Measurements from ENCODE around the gene KLHL29.

Gene KLHL29

GRCh38 chr2:23705771-23706612 is 321.0 kb downstream of the KLHL29 start:
- Mint-ChIP-seq H3K4me1 (no peaks in the 10 kb centered on the region), H3K36me3 (peaks cover 35 to 60% of the 10 kb centered on the region in 2 donors), H3K27me3 (no peaks in the 10 kb centered on the region), H3K9me3 (no peaks in the 10 kb centered on the region), H3K4me3 (no peak overlapping the region), H3K27ac (peak overlapping the region; percentile 37)
- DNase-seq (no peak), ATAC-seq (replicated peaks) (no peak)

GRCh38 chr2:23706613-23707078 is 321.7 kb downstream of the KLHL29 start:
- DNase-seq = no peak
- Mint-ChIP-seq H3K36me3 (peaks cover 33 to 57% of the 10 kb centered on the region in 2 donors), H3K27me3 (no peaks in the 10 kb centered on the region), H3K4me3 (no peak overlapping the region), H3K27ac (no peak overlapping the region), H3K4me1 (no peaks in the 10 kb centered on the region), H3K9me3 (no peaks in the 10 kb centered on the region)
- ATAC-seq (replicated peaks) = no peak

GRCh38 chr2:23707096-23707495 is 322.1 kb downstream of the KLHL29 start:
- Mint-ChIP-seq H3K9me3 (no peaks in the 10 kb centered on the region), H3K36me3 (peaks cover 32 to 60% of the 10 kb centered on the region in 2 donors), H3K4me1 (no peaks in the 10 kb centered on the region), H3K27ac (no peak overlapping the region), H3K4me3 (no peak overlapping the region), H3K27me3 (no peaks in the 10 kb centered on the region)
- DNase-seq (no peak), ATAC-seq (replicated peaks) (no peak)

GRCh38 chr2:23708771-23709170 is 323.8 kb downstream of the KLHL29 start:
- H3K4me1 Mint-ChIP-seq = no peaks in the 10 kb centered on the region
- H3K9me3 Mint-ChIP-seq = no peaks in the 10 kb centered on the region
- H3K27ac Mint-ChIP-seq = no peak overlapping the region
- peaks cover 34 to 57% of the 10 kb centered on the region in 2 donors for H3K36me3 Mint-ChIP-seq
- no peaks in the 10 kb centered on the region for H3K27me3 Mint-ChIP-seq
- no peak overlapping the region for H3K4me3 Mint-ChIP-seq
- ATAC-seq (replicated peaks) (no peak), DNase-seq (no peak)

GRCh38 chr2:23709311-23709710 is 324.3 kb downstream of the KLHL29 start:
- no peaks in the 10 kb centered on the region for H3K9me3 Mint-ChIP-seq
- DNase-seq = no peak
- H3K4me1 Mint-ChIP-seq = no peaks in the 10 kb centered on the region
- no peaks in the 10 kb centered on the region for H3K27me3 Mint-ChIP-seq
- H3K4me3 Mint-ChIP-seq = no peak overlapping the region
- no peak overlapping the region for H3K27ac Mint-ChIP-seq
- no peak for ATAC-seq (replicated peaks)
- peaks cover 34 to 57% of the 10 kb centered on the region in 2 donors for H3K36me3 Mint-ChIP-seq

GRCh38 chr2:23711979-23712755 is 327.2 kb downstream of the KLHL29 start:
- no peak for ATAC-seq (replicated peaks)
- no peaks in the 10 kb centered on the region for H3K27me3 Mint-ChIP-seq
- H3K9me3 Mint-ChIP-seq = no peaks in the 10 kb centered on the region
- no peak for DNase-seq
- no peak overlapping the region for H3K4me3 Mint-ChIP-seq
- no peak overlapping the region for H3K27ac Mint-ChIP-seq
- peaks cover 0 to 10% of the 10 kb centered on the region in 2 donors for H3K4me1 Mint-ChIP-seq
- peaks cover 28 to 46% of the 10 kb centered on the region in 2 donors for H3K36me3 Mint-ChIP-seq

- H3K27me3 Mint-ChIP-seq = no peaks in the 10 kb centered on the region
- H3K9me3 Mint-ChIP-seq = no peaks in the 10 kb centered on the region
- H3K4me1 Mint-ChIP-seq = peaks cover 0 to 16% of the 10 kb centered on the region in 2 donors
- peaks cover 28 to 46% of the 10 kb centered on the region in 2 donors for H3K36me3 Mint-ChIP-seq
- H3K27ac Mint-ChIP-seq = no peak overlapping the region
- ATAC-seq (replicated peaks) (no peak), DNase-seq (no peak)
- no peak overlapping the region for H3K4me3 Mint-ChIP-seq
Measured at GRCh38 chr2:23712756-23713151, 327.8 kb downstream of the KLHL29 start.

GRCh38 chr2:23713351-23713750 is 328.4 kb downstream of the KLHL29 start:
- no peaks in the 10 kb centered on the region for H3K9me3 Mint-ChIP-seq
- H3K27ac Mint-ChIP-seq = no peak overlapping the region
- DNase-seq (no peak), ATAC-seq (replicated peaks) (no peak)
- peaks cover 28 to 49% of the 10 kb centered on the region in 2 donors for H3K36me3 Mint-ChIP-seq
- no peaks in the 10 kb centered on the region for H3K27me3 Mint-ChIP-seq
- H3K4me1 Mint-ChIP-seq = peaks cover 0 to 17% of the 10 kb centered on the region in 2 donors
- no peak overlapping the region for H3K4me3 Mint-ChIP-seq

GRCh38 chr2:23718931-23719700 is 334.1 kb downstream of the KLHL29 start:
- Mint-ChIP-seq H3K27ac (no peak overlapping the region), H3K4me3 (no peak overlapping the region), H3K9me3 (peaks cover 12 to 18% of the 10 kb centered on the region in 2 donors), H3K36me3 (peaks cover 59 to 74% of the 10 kb centered on the region in 2 donors), H3K4me1 (peaks cover 10 to 29% of the 10 kb centered on the region in 2 donors), H3K27me3 (no peaks in the 10 kb centered on the region)
- no peak for DNase-seq
- peak in 1 of 2 donors; percentile 27 for ATAC-seq (replicated peaks)

- H3K4me1 Mint-ChIP-seq = peaks cover 10 to 29% of the 10 kb centered on the region in 2 donors
- peaks cover 62 to 78% of the 10 kb centered on the region in 2 donors for H3K36me3 Mint-ChIP-seq
- peak in 1 of 2 donors; percentile 55 for ATAC-seq (replicated peaks)
- no peak for DNase-seq
- H3K27ac Mint-ChIP-seq = no peak overlapping the region
- no peak overlapping the region for H3K4me3 Mint-ChIP-seq
- no peaks in the 10 kb centered on the region for H3K27me3 Mint-ChIP-seq
- peaks cover 12 to 18% of the 10 kb centered on the region in 2 donors for H3K9me3 Mint-ChIP-seq
Measured at GRCh38 chr2:23719716-23720115, 334.7 kb downstream of the KLHL29 start.

GRCh38 chr2:23720705-23721453 is 335.9 kb downstream of the KLHL29 start:
- ATAC-seq (replicated peaks) (no peak), DNase-seq (no peak)
- Mint-ChIP-seq H3K4me3 (no peak overlapping the region), H3K36me3 (peaks cover 71 to 89% of the 10 kb centered on the region in 2 donors), H3K4me1 (peaks cover 10 to 29% of the 10 kb centered on the region in 2 donors), H3K27ac (peak overlapping the region; percentile 48), H3K27me3 (no peaks in the 10 kb centered on the region), H3K9me3 (peaks cover 12 to 18% of the 10 kb centered on the region in 2 donors)

- H3K4me3 Mint-ChIP-seq = no peak overlapping the region
- H3K27ac Mint-ChIP-seq = no peak overlapping the region
- H3K27me3 Mint-ChIP-seq = no peaks in the 10 kb centered on the region
- ATAC-seq (replicated peaks) (no peak), DNase-seq (no peak)
- peaks cover 72 to 90% of the 10 kb centered on the region in 2 donors for H3K36me3 Mint-ChIP-seq
- peaks cover 12 to 18% of the 10 kb centered on the region in 2 donors for H3K9me3 Mint-ChIP-seq
- peaks cover 10 to 26% of the 10 kb centered on the region in 2 donors for H3K4me1 Mint-ChIP-seq
Measured at GRCh38 chr2:23721454-23721826, 336.5 kb downstream of the KLHL29 start.

- no peaks in the 10 kb centered on the region for H3K27me3 Mint-ChIP-seq
- H3K9me3 Mint-ChIP-seq = peaks cover 12 to 18% of the 10 kb centered on the region in 2 donors
- peaks cover 66 to 88% of the 10 kb centered on the region in 2 donors for H3K36me3 Mint-ChIP-seq
- ATAC-seq (replicated peaks) = no peak
- no peak for DNase-seq
- H3K4me1 Mint-ChIP-seq = peaks cover 10 to 18% of the 10 kb centered on the region in 2 donors
- no peak overlapping the region for H3K4me3 Mint-ChIP-seq
- H3K27ac Mint-ChIP-seq = no peak overlapping the region
Measured at GRCh38 chr2:23722255-23722654, 337.3 kb downstream of the KLHL29 start.

All from stimulated activated naive B cell treated with anti-CD40 and anti-IgM and Interleukin-4, amounts not matched to agents 10 μg/mL and 1 μg/mL and 100 μg/mL, for 72 hours (primary cell).